ENCODE data around the gene WHRN.

WHRN gene

DNA sequence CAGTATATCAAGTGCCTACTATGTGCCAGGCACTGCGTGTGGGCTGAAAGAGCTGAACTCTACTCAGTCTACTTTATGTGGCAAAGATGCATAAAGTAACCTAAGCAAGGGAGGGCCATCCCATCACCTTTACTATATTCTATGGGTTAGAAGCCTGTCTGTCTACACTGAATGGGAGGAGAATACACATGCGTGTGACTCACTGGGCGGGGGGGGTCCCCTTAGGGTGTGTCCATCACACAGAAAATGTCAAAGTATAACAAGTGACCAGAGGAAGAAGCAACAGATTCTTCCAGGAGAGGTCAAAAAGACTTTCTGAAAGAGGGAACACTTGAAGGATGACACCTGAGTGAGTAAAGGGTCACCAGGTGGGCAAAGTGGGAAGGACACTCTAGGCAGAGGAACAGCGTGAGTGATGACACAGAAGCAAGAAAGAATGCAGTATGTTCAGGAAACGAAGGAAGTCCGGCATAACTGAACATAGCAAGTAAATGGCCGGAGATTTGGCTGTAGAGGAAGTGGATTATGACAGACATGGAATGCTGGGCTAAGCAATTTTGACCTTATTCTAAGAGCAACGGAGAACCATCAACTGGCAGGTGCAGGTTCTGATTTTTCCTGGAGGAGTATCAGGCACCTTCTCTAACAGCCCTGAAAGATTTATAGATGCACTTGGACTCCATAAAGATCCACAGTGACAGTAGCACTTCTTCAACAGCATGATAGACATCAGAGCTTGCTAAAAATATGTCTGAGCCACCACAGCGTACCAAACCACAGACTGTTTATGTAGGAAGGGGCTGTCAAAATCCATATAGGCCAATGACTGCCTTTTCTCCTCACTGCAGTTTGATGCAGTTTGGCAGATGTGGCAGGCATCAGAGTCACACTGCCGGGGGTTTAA, 8.0 kb upstream of the WHRN start:
- Histone ChIP-seq H3K27me3 (ENCODE audit: control insufficient read depth, insufficient read depth, low read length) (no peaks in the 10 kb centered on the region), H3K27ac (ENCODE audit: low read length) (no peak overlapping the region)

GRCh38 chr9:114511978-114512874, 7.0 kb upstream of the WHRN start:
- H3K27ac ChIP-seq (ENCODE audit: low read length), result no peak overlapping the region
- no peaks in the 10 kb centered on the region for H3K9me3 ChIP-seq (ENCODE audit: control insufficient read depth, low read depth, low read length)
- H3K4me1 ChIP-seq (ENCODE audit: control insufficient read depth, low read depth, low read length), result peaks cover 11% of the 10 kb centered on the region
- no peak overlapping the region for H3K4me3 ChIP-seq (ENCODE audit: low read length)
- no peaks in the 10 kb centered on the region for H3K36me3 ChIP-seq (ENCODE audit: control insufficient read depth, low read depth, low read length)
- no peaks in the 10 kb centered on the region for H3K27me3 ChIP-seq (ENCODE audit: control insufficient read depth, insufficient read depth, low read length)
- no peak overlapping the region for H3K9ac ChIP-seq (ENCODE audit: low read length)

More for the DNA sequence above, 8.0 kb upstream of the WHRN start:
- H3K9ac ChIP-seq (ENCODE audit: low read length), result no peak overlapping the region
- no peak overlapping the region for H3K4me3 ChIP-seq (ENCODE audit: low read length)
- peaks cover 3% of the 10 kb centered on the region for H3K4me1 ChIP-seq (ENCODE audit: control insufficient read depth, low read depth, low read length)
- no peaks in the 10 kb centered on the region for H3K9me3 ChIP-seq (ENCODE audit: control insufficient read depth, low read depth, low read length)
- no peaks in the 10 kb centered on the region for H3K36me3 ChIP-seq (ENCODE audit: control insufficient read depth, low read depth, low read length)

DNA sequence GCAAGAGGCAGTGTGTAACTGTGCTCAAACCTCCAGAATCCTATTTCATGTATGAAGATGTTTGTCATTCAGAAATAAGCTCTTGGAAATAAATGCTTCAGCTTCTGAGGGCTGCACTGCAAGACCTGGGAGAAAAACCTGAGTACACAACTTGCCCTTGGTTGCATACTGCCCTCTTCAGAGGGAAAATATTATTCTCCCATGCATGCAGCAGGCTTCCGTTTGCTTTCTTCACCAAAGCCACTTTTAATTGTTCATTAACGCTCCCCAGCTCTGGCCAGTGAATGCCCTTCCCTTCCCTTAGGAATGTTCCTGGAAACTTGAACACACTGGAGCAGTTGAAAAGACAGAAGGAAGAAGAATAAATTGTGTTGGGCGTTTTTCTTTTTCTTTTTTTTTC, 2.5 kb upstream of the WHRN start:
- H3K27ac ChIP-seq (ENCODE audit: low read length), result no peak overlapping the region

GRCh38 chr9:114506082-114506390, 763 bp upstream of the WHRN start:
- Histone ChIP-seq H3K4me1 (ENCODE audit: control insufficient read depth, low read depth, low read length) (peaks cover 36% of the 10 kb centered on the region), H3K36me3 (ENCODE audit: control insufficient read depth, low read depth, low read length) (no peaks in the 10 kb centered on the region), H3K4me3 (ENCODE audit: low read length) (peak overlapping the region; percentile 75), H3K9ac (ENCODE audit: low read length) (peak overlapping the region; percentile 77), H3K9me3 (ENCODE audit: control insufficient read depth, low read depth, low read length) (no peaks in the 10 kb centered on the region), H3K27ac (ENCODE audit: low read length) (no peak overlapping the region), H3K27me3 (ENCODE audit: control insufficient read depth, insufficient read depth, low read length) (peaks cover 27% of the 10 kb centered on the region)

More for the DNA sequence above, 2.5 kb upstream of the WHRN start:
- H3K4me3 ChIP-seq (ENCODE audit: low read length), result no peak overlapping the region
- no peaks in the 10 kb centered on the region for H3K9me3 ChIP-seq (ENCODE audit: control insufficient read depth, low read depth, low read length)
- H3K9ac ChIP-seq (ENCODE audit: low read length), result no peak overlapping the region
- no peaks in the 10 kb centered on the region for H3K36me3 ChIP-seq (ENCODE audit: control insufficient read depth, low read depth, low read length)
- H3K27me3 ChIP-seq (ENCODE audit: control insufficient read depth, insufficient read depth, low read length), result peaks cover 27% of the 10 kb centered on the region
- peaks cover 21% of the 10 kb centered on the region for H3K4me1 ChIP-seq (ENCODE audit: control insufficient read depth, low read depth, low read length)

GRCh38 chr9:114504341-114505186, 709 bp downstream of the WHRN start:
- H3K9ac ChIP-seq (ENCODE audit: low read length), result peak overlapping the region; percentile 30
- peaks cover 27% of the 10 kb centered on the region for H3K27me3 ChIP-seq (ENCODE audit: control insufficient read depth, insufficient read depth, low read length)
- no peaks in the 10 kb centered on the region for H3K36me3 ChIP-seq (ENCODE audit: control insufficient read depth, low read depth, low read length)
- peak overlapping the region; percentile 75 for H3K4me3 ChIP-seq (ENCODE audit: low read length)
- H3K4me1 ChIP-seq (ENCODE audit: control insufficient read depth, low read depth, low read length), result peaks cover 42% of the 10 kb centered on the region
- no peak overlapping the region for H3K27ac ChIP-seq (ENCODE audit: low read length)
- no peaks in the 10 kb centered on the region for H3K9me3 ChIP-seq (ENCODE audit: control insufficient read depth, low read depth, low read length)

DNA sequence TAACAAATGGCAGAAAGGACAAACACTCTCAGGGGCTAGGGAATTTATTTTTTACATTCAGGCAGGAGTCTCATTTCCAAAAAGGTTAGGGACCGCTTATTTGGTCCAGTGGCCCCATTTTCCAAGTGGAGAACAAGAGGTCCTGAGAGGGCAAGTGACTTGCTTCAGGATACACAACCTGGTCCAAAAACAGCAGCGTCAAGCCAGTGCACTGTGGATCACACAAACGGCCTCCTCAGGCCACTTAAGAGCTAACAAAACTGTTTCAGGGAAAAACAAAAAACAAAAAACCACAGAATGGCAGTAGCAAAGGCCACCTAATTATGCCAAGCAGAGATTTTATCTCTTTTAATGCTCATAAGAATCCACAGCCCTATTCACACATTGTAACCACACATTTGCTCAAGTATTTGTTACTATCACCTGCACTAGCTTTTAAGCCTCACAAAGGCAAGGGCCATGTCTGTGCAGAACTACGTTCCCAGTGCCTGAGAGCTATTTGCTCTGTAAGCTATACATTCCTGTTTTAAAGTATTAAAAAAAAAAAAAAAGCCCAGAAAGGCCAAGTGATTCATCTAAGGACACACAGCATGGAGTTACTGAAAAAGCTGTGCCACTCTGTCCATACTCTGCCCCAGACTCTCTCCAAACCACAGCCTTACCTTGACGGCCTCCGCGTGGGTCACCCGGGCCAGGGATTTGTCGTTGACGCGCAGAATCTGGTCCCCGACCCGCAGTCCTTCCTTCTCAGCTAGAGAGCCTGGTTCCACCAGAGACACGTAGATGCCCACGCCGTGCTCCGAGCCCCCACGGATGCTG, 1.5 kb downstream of the WHRN start:
- H3K9ac ChIP-seq (ENCODE audit: low read length), result no peak overlapping the region
- peaks cover 42% of the 10 kb centered on the region for H3K4me1 ChIP-seq (ENCODE audit: control insufficient read depth, low read depth, low read length)
- H3K27ac ChIP-seq (ENCODE audit: low read length), result no peak overlapping the region
- H3K36me3 ChIP-seq (ENCODE audit: control insufficient read depth, low read depth, low read length), result no peaks in the 10 kb centered on the region
- H3K27me3 ChIP-seq (ENCODE audit: control insufficient read depth, insufficient read depth, low read length), result peaks cover 27% of the 10 kb centered on the region
- H3K9me3 ChIP-seq (ENCODE audit: control insufficient read depth, low read depth, low read length), result no peaks in the 10 kb centered on the region
- peak overlapping the region; percentile 75 for H3K4me3 ChIP-seq (ENCODE audit: low read length)

GRCh38 chr9:114503009-114503408, 2.3 kb downstream of the WHRN start:
- H3K9ac ChIP-seq (ENCODE audit: low read length), result no peak overlapping the region
- no peak overlapping the region for H3K4me3 ChIP-seq (ENCODE audit: low read length)
- H3K27ac ChIP-seq (ENCODE audit: low read length), result no peak overlapping the region

GRCh38 chr9:114501796-114502682, 3.2 kb downstream of the WHRN start:
- Histone ChIP-seq H3K27me3 (ENCODE audit: control insufficient read depth, insufficient read depth, low read length) (peaks cover 27% of the 10 kb centered on the region), H3K4me1 (ENCODE audit: control insufficient read depth, low read depth, low read length) (peaks cover 30% of the 10 kb centered on the region), H3K36me3 (ENCODE audit: control insufficient read depth, low read depth, low read length) (no peaks in the 10 kb centered on the region), H3K9me3 (ENCODE audit: control insufficient read depth, low read depth, low read length) (no peaks in the 10 kb centered on the region), H3K4me3 (ENCODE audit: low read length) (peak overlapping the region; percentile 42), H3K9ac (ENCODE audit: low read length) (peak overlapping the region; percentile 72), H3K27ac (ENCODE audit: low read length) (peak overlapping the region; percentile 71)

More at GRCh38 chr9:114503009-114503408, 2.3 kb downstream of the WHRN start:
- H3K27me3 ChIP-seq (ENCODE audit: control insufficient read depth, insufficient read depth, low read length), result peaks cover 27% of the 10 kb centered on the region
- H3K9me3 ChIP-seq (ENCODE audit: control insufficient read depth, low read depth, low read length), result no peaks in the 10 kb centered on the region
- no peaks in the 10 kb centered on the region for H3K36me3 ChIP-seq (ENCODE audit: control insufficient read depth, low read depth, low read length)
- H3K4me1 ChIP-seq (ENCODE audit: control insufficient read depth, low read depth, low read length), result peaks cover 36% of the 10 kb centered on the region

DNA sequence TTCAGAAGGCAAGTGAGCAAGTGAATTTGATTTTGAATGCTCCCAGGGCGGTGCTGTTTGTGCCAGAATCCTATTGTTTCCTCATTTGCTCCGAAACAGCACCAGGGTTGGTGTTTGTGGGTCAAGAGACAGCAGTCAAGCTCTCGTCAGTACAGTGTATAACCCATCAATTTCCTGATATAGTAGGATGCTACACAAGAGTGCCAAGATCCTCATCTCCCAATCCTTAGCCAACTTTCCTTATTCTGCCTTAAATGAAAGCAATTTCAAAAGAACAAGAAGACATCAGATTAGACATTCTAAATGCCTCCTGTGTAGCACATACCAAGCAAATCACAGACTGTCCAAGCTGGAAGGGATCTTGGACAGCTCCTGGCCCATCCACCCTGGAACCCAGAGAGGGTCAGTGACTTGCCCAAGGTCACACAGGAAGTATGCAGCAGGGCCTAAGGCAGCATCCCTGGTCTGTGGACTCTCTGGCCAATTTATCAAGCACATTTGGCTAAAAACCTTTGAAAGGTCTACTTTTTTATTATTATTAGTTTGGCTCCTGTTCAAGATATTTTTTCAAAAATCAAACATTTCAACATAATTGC, 4.5 kb downstream of the WHRN start:
- Histone ChIP-seq H3K27ac (ENCODE audit: low read length) (no peak overlapping the region), H3K9ac (ENCODE audit: low read length) (no peak overlapping the region), H3K4me3 (ENCODE audit: low read length) (no peak overlapping the region)

More for the DNA sequence above, 4.5 kb downstream of the WHRN start:
- H3K9me3 ChIP-seq (ENCODE audit: control insufficient read depth, low read depth, low read length), result no peaks in the 10 kb centered on the region
- H3K4me1 ChIP-seq (ENCODE audit: control insufficient read depth, low read depth, low read length), result peaks cover 28% of the 10 kb centered on the region
- H3K36me3 ChIP-seq (ENCODE audit: control insufficient read depth, low read depth, low read length), result no peaks in the 10 kb centered on the region
- peaks cover 20% of the 10 kb centered on the region for H3K27me3 ChIP-seq (ENCODE audit: control insufficient read depth, insufficient read depth, low read length)
